ENCODE data around the gene KRT85. TPM values are rescaled to one million over a fixed set of nuclear protein-coding genes. Genes with fewer than 3 reads are reported as not detected.

The KRT85 gene
- polyA plus RNA-seq, 2 of the 4 experiments (the other 2 are of a cell fraction), result 3.7 TPM; not detected in 1

DNA sequence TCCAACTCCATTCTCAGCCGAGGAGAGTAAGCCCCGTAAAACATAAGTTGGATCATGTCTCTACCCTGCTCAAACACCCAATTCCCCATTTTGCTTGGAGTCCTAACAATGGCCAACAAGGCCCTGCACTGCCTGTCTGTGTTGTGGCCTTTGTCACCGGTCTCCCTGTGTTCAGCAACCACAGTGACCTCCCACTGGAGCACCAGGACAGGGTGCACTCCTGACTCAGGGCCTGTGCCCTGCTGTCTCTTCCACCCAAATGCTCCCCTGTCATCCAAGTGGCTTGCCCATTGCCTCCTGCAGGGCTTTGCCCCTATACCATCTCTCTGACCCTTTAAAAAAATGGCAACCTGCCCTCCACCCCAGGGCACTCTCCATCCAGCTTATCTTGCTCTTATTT, 4.4 kb upstream of the KRT85 start:
- no peak; a peak in 1 of 6 replicates for ATAC-seq
- no peak for FAIRE-seq
- Histone ChIP-seq H3K4me2 (no peak overlapping the region), H3K9me3 (peaks cover 5% of the 10 kb centered on the region; the same call in 1 of the 3 replicates), H3K27ac (peak overlapping the region; percentile 34 to 67; a peak in 5 of 6 replicates), H3K4me1 (peaks cover 10% of the 10 kb centered on the region; the same call in 1 of the 3 replicates), H3K4me3 (no peak overlapping the region)
- DNase-seq (ENCODE audit: low read depth in 1 of 2, low spot score in 1 of 2), result no peak
- TF ChIP-seq, protein P1, sequence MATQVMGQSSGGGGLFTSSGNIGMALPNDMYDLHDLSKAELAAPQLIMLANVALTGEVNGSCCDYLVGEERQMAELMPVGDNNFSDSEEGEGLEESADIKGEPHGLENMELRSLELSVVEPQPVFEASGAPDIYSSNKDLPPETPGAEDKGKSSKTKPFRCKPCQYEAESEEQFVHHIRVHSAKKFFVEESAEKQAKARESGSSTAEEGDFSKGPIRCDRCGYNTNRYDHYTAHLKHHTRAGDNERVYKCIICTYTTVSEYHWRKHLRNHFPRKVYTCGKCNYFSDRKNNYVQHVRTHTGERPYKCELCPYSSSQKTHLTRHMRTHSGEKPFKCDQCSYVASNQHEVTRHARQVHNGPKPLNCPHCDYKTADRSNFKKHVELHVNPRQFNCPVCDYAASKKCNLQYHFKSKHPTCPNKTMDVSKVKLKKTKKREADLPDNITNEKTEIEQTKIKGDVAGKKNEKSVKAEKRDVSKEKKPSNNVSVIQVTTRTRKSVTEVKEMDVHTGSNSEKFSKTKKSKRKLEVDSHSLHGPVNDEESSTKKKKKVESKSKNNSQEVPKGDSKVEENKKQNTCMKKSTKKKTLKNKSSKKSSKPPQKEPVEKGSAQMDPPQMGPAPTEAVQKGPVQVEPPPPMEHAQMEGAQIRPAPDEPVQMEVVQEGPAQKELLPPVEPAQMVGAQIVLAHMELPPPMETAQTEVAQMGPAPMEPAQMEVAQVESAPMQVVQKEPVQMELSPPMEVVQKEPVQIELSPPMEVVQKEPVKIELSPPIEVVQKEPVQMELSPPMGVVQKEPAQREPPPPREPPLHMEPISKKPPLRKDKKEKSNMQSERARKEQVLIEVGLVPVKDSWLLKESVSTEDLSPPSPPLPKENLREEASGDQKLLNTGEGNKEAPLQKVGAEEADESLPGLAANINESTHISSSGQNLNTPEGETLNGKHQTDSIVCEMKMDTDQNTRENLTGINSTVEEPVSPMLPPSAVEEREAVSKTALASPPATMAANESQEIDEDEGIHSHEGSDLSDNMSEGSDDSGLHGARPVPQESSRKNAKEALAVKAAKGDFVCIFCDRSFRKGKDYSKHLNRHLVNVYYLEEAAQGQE (IDR thresholded peaks at IDR 0.05), result no peak
- TF ChIP-seq EP300 (IDR thresholded peaks at IDR 0.05) (no peak), HOXB5 (CRISPR knock-in tag; IDR thresholded peaks at IDR 0.05) (no peak), HOXA7 (CRISPR knock-in tag; IDR thresholded peaks at IDR 0.05) (no peak), GATA3 (IDR thresholded peaks at IDR 0.05; ENCODE audit: borderline replicate concordance) (no peak), RAD21 (conservative IDR thresholded peaks at IDR 0.05 in 1 of 2, IDR thresholded peaks at IDR 0.05 in 1 of 2) (no peak), NFE2L2 (conservative IDR thresholded peaks at IDR 0.05; ENCODE audit: low read length) (no peak), JUN (IDR thresholded peaks at IDR 0.05) (no peak), CHD4 (IDR thresholded peaks at IDR 0.05; ENCODE audit: borderline replicate concordance) (no peak), CBX8 (IDR thresholded peaks at IDR 0.05) (no peak)
- TF ChIP-seq, protein P2, sequence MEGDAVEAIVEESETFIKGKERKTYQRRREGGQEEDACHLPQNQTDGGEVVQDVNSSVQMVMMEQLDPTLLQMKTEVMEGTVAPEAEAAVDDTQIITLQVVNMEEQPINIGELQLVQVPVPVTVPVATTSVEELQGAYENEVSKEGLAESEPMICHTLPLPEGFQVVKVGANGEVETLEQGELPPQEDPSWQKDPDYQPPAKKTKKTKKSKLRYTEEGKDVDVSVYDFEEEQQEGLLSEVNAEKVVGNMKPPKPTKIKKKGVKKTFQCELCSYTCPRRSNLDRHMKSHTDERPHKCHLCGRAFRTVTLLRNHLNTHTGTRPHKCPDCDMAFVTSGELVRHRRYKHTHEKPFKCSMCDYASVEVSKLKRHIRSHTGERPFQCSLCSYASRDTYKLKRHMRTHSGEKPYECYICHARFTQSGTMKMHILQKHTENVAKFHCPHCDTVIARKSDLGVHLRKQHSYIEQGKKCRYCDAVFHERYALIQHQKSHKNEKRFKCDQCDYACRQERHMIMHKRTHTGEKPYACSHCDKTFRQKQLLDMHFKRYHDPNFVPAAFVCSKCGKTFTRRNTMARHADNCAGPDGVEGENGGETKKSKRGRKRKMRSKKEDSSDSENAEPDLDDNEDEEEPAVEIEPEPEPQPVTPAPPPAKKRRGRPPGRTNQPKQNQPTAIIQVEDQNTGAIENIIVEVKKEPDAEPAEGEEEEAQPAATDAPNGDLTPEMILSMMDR (IDR thresholded peaks at IDR 0.05), result no peak
- TF ChIP-seq, protein P3, sequence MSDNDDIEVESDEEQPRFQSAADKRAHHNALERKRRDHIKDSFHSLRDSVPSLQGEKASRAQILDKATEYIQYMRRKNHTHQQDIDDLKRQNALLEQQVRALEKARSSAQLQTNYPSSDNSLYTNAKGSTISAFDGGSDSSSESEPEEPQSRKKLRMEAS (IDR thresholded peaks at IDR 0.05), result no peak
- TF ChIP-seq, protein P4, sequence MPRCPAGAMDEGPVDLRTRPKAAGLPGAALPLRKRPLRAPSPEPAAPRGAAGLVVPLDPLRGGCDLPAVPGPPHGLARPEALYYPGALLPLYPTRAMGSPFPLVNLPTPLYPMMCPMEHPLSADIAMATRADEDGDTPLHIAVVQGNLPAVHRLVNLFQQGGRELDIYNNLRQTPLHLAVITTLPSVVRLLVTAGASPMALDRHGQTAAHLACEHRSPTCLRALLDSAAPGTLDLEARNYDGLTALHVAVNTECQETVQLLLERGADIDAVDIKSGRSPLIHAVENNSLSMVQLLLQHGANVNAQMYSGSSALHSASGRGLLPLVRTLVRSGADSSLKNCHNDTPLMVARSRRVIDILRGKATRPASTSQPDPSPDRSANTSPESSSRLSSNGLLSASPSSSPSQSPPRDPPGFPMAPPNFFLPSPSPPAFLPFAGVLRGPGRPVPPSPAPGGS (IDR thresholded peaks at IDR 0.05), result no peak
- POLR2A ChIA-PET, result no interaction called here
- CTCF ChIA-PET, result interaction anchor here (0.7 to 46.1 kb wide), 51 partner anchors 8 to 502 kb away, joined by 3 to 1221 read pairs (median 9); partner anchors contain the start of genes KRT5, KRT71 and KRT84
- WGBS (ENCODE audit: missing lambda C conversion rate), result 86% methylated on average over 3 of the region's 3 CpGs

DNA sequence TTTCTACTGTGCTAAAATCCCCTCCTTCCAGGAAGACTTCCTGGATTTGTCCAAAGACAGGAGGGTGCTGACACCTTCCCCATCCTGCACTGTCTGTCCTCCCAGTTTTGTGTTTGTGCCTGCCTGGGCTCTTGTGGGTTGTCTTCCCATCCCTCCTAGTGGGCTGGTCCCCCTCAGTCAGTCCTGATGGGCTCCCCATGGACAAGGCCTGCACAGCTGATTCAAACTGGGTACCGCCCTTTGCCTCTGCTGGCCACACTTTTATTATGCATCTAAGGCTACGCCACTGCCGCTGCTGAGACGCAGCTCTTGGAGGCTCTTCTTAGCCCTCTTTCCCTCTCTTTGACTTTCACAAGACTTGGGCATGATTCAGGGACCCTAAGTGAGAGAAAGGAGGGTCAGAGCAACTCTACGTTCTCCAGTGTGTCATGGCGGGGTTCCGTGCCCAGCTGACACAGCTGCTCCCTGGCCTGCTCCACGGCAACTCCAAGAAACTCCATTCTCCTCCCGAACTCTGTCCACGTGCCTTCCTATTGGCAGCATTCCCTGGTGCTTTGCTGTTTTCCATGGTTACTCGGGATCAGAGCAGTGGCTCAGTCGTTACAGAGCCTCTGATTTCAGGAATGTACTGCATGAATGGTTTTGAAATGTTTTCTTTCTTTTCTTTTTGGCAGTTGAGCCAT, 3.8 kb upstream of the KRT85 start:
- ChIA-PET POLR2A (no interaction called here), CTCF (interaction anchor here (1.1 to 46.1 kb wide), 30 partner anchors 10 to 503 kb away, joined by 3 to 1221 read pairs (median 11); partner anchors contain the start of gene KRT84)
- WGBS (ENCODE audit: missing lambda C conversion rate), result 95% methylated on average over 12 of the region's 12 CpGs
- ATAC-seq (no peak), FAIRE-seq (no peak), DNase-seq (ENCODE audit: low read depth in 1 of 2, low spot score in 1 of 2) (no peak)
- Histone ChIP-seq H3K9me3 (peaks cover 5% of the 10 kb centered on the region; the same call in 1 of the 3 replicates), H3K4me2 (no peak overlapping the region), H3K4me3 (no peak overlapping the region), H3K4me1 (peaks cover 10% of the 10 kb centered on the region; the same call in 1 of the 3 replicates), H3K27ac (peak overlapping the region; percentile 34 to 67; a peak in 5 of 6 replicates)
- TF ChIP-seq, protein P5, sequence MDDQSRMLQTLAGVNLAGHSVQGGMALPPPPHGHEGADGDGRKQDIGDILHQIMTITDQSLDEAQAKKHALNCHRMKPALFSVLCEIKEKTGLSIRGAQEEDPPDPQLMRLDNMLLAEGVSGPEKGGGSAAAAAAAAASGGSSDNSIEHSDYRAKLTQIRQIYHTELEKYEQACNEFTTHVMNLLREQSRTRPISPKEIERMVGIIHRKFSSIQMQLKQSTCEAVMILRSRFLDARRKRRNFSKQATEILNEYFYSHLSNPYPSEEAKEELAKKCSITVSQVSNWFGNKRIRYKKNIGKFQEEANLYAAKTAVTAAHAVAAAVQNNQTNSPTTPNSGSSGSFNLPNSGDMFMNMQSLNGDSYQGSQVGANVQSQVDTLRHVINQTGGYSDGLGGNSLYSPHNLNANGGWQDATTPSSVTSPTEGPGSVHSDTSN (IDR thresholded peaks at IDR 0.05), result no peak
- TF ChIP-seq RAD21 (conservative IDR thresholded peaks at IDR 0.05 in 1 of 2, IDR thresholded peaks at IDR 0.05 in 1 of 2), result no peak
- no peak for TF ChIP-seq TP53 (CRISPR knock-in tag; IDR thresholded peaks at IDR 0.05)
- no peak for TF ChIP-seq JUN (IDR thresholded peaks at IDR 0.05)
- TF ChIP-seq, protein P1 (IDR thresholded peaks at IDR 0.05), result no peak
- TF ChIP-seq RARB (CRISPR knock-in tag; IDR thresholded peaks at IDR 0.05), result no peak
- TF ChIP-seq TFCP2L1 (CRISPR knock-in tag; IDR thresholded peaks at IDR 0.05), result no peak
- TF ChIP-seq ZFP36 (IDR thresholded peaks at IDR 0.05; ENCODE audit: borderline replicate concordance, partially characterized antibody), result no peak
- no peak for TF ChIP-seq HDAC2 (IDR thresholded peaks at IDR 0.05)
- TF ChIP-seq, protein P6, sequence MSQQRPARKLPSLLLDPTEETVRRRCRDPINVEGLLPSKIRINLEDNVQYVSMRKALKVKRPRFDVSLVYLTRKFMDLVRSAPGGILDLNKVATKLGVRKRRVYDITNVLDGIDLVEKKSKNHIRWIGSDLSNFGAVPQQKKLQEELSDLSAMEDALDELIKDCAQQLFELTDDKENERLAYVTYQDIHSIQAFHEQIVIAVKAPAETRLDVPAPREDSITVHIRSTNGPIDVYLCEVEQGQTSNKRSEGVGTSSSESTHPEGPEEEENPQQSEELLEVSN (IDR thresholded peaks at IDR 0.05; ENCODE audit: borderline replicate concordance, low read depth), result no peak
